HG03135 (cell line): ENCODE data around the gene SCNN1G.

Experiments used
- ATAC-seq: cut with Tn5 transposase; IDR thresholded peaks from one replicate; pipeline ENCODE4 v1.9.1; 2021; ENCODE audit warnings: mild to moderate bottlenecking, moderate library complexity; ENCODE audit not compliant: unreplicated experiment

Gene SCNN1G

DNA sequence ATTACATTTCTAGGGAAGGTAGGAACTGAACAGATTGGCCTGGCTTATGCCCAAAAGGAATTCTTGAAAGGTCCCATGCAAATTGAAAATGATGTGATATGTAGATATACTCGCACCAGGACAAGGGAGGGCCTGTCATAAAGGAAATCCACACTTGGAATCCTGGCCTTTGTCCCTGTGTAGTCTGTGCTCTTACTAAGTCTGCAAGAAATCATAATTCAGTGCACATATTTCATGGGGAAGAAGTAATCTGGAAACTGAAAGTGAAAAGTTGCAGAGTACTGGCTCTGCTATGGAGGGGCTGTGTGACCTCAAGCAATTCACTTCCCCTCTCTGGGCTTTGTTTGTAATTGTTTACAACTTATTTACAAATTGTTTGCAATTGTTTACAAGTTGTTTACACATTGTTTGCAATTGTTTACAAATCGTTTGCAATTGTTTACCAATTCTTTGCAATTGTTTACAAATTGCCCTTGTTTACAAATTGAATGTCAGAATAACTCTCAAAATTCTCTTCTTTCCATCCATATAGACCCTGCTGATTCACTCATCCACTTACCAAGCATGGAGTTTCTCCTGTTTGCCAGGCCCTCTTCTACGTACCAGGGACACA is 12.9 kb downstream of the SCNN1G start:
- no peak for ATAC-seq

DNA sequence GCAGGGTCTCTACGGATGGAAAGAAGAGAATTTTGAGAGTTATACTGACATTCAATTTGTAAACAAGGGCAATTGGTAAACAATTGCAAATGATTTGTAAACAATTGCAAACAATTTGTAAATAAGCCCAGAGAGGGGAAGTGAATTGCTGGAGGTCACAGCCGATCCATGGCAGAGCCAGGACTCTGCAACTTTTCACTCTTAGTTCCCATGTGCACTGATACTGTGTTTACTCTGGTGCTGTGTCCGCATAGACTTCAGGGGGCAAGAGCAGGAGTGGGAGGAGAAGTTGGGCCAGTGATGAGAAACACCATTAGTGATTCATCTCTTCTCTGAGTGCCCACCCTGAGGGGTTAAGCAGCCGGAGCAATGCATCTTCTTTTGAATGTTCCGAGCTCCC is 14.0 kb downstream of the SCNN1G start:
- no peak for ATAC-seq

DNA sequence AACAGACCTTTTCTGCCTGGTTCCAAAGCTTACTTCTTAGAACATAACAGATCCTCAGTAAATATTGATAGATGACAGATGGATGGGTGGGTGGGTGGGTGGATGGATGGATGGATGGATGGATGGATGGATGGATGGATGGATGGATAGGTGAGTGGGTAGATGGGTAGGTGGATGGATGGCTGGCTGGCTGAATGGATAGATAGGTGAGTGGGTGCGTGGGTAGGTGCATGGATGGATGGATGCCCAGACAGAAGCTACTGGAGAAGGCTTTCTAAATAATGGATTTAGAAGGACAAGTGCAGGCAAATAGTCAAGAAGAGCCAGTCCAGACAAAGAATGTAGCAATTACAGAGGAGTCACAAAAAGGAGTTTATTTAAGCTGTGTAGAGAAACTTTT is 19.6 kb downstream of the SCNN1G start:
- no peak for ATAC-seq

DNA sequence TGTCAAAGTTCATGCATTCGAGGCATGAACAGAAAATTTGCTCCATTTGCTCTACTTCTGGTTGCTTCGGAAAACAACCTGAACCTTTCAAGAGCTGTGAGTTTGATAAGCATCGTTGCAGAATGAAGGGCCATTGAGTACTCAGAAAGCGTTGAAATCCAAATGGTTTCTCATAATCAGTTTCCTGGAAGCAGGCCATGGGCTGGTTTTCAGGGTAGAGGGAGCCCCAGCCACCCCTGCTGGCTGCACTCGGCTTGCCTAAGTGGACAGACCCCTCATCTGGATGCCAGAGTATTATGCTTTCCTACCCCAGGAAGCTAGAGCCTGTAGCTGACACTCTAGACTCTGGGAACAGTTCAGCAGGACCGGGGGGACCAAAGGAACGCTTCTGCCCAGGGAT is 24.4 kb downstream of the SCNN1G start:
- no peak for ATAC-seq

DNA sequence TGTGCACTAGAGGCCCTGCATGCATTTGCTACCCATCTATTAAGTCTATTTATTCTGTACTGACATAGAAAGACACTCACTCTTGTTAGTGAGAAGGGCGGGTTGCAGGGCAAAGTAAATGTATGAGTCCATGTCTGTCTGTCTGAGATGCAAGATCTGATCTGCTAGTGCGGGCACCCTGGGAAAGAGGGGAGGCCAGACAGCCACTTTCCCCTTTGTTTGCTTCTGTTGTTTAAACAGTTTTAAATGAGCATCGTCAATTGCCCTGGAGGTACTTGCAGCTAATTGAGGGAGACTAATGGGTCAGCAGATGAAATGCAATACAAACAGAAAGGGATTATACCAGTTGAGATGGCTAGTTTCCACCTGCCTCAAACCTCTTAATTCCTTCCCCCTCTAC is 24.9 kb downstream of the SCNN1G start:
- ATAC-seq, result no peak

DNA sequence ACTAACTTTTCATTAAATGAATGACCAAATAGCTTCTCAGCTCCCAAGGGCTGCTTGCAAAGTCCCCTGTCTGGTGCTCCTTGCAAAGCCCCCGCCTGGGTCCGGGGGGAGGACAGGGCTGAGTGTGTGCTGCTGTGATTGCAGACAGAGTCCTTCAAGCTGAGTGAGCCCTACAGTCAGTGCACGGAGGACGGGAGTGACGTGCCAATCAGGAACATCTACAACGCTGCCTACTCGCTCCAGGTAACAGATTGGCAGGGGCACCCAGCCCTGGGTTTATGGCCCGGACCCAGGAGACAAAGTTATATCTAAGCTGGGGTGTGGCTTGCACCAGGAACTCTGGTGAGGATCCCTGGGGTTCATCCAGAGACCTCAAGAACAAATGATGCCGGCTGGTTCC is 27.1 kb downstream of the SCNN1G start:
- ATAC-seq, result no peak

DNA sequence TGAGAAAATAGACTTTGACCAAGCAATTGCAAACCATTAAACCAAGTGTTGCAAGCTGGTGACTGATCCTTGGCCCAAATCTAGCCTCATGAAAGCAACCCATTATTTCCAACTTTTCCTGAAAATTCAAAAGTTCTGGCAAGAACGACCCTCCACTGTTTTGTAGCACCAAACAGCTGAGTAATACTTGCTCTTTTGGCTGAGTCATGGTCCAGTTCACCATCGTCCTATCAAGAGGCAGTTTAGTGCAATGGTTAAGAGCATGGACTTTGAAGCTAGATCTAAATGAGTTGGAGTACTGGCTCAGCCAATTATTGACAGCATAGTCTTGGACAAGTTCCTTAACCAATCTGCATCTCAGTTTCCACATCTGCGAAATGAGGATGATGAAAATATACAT is 31.3 kb downstream of the SCNN1G start:
- ATAC-seq, result no peak

DNA sequence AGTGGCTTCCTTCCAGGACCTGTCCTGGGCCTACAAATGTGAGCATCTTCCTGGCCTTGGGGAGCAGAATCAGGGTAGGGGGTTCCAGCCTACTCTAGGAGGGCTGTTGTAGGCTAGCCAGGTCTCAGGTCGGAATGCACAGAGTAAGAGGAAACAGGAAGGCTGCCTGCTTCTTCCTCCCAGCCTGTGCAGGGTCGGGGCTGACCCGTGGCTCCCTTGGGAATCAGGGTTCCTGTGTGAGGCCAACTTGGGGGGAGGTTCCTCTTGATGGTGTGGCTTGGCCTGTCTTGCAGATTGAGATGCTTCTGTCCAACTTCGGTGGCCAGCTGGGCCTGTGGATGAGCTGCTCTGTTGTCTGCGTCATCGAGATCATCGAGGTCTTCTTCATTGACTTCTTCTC is 32.3 kb downstream of the SCNN1G start:
- no peak for ATAC-seq

DNA sequence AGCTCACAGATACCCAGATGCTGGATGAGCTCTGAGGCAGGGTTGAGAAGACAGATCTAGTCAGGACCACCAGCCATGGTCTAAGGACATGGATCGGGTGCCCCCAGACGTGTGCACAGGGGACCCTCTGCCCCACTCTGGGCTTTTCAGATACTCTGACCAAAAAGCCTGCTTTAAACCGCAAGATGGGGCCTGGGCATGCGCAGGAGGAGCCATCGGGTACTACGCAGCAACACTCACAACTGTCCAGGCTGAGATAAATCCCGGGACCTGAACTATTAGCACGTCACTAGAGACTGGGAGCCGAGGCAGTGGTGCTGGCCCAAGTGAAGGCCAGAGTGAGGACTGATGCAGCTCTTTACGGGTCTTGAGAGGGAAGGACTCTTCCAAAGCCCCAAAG is 32.9 kb downstream of the SCNN1G start:
- no peak for ATAC-seq

DNA sequence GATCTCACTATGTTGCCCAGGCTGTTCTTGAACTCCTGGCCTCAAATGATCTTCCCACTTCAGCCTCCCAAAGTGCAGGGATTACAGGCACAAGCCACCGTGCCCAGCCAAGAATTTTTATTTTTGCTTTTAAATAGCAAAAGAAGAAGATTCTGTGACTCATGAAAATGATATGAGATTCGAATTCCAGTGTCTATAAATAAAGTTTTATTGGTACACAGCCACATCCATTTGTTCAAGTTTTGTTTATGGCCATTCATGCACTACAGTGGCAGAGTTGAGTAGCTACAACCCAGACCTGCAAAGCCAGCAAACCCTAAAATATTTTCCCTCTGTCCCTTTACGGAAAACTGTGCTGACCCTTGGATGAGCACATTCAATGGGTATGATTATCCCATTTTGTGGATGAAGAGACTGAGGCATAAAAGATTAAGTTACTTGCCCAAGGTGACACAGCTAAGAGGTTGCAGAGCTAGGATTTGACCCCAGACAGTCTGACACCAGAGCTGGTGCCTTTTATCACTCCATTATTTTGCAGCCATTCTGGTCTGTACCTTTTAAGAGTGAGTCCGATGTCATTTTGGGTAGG is 34.2 kb downstream of the SCNN1G start:
- ATAC-seq, result no peak

DNA sequence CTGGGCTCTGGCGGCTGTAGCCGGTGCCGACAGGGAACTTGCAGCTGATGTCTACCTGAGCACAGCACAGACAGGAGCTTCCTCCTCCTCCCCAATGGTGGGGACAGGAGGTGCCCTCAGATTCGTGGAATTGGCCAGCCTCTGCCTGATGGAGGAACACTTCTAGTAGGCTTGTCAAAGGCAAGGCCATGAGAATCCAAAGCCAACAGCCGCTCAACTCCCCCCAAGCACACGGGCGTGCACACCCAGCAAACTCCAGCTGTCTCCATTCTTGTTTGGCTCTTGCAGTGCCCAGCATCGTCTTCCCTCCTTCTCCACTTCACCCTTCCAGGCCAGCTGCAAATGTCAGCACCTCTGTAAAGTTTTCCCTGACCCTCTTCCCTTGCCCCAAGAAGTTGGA is 35.1 kb downstream of the SCNN1G start:
- ATAC-seq, result no peak

DNA sequence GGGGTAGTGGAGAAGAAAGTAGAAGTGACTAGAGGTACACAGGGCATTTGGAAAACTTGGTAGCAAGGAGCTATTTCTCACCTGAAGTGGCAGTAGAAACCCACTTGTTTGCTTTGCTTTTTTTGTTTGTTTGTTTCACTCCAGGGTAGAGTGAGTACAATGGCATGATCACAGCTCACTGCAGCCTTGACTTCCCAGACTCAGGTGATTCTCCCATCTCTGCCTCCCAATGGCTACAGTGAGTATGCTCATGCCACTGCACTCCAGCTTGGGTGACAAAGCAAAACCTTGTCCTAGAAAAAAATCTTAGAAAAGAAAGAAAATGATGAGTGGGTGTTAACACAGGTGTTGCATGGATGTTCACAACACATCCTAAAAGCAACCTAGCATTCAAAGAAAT is 40.4 kb downstream of the SCNN1G start:
- ATAC-seq, result no peak

DNA sequence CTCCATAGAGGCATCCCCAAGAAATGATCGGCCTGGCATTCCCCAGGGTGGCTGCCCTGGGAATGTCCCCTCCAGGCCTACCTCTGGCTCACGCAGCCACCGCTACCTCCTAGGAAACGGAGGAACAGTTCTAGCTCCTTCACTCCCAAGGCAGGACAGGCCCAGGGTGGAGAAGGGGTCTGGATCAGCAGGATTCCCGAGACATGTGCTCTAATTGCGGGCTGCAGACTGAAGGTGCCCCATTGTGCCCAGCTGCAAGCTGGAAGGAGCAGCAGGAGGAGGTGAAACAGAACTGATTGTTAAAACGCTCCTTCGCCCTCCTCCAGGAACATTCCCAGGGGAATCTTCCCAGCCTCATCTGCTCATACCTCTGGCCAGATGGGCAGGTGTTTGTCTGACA is 40.8 kb downstream of the SCNN1G start:
- no peak for ATAC-seq

DNA sequence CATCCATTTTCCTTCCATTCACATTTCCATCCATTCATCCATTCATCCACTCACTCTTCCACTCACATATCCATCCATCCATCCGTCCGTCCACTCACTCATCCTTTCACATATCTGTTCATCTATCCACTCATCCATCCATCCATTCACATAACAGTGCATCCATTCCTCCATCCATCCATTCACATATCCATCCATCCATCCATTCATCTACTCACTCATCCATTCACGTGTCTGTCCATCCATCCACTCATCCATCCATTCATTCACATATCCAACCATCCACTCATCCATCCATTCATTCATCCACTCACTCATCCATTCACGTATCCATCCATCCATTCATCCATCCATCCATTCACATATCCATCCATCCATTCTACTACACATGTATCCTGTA is 42.6 kb downstream of the SCNN1G start:
- no peak for ATAC-seq

DNA sequence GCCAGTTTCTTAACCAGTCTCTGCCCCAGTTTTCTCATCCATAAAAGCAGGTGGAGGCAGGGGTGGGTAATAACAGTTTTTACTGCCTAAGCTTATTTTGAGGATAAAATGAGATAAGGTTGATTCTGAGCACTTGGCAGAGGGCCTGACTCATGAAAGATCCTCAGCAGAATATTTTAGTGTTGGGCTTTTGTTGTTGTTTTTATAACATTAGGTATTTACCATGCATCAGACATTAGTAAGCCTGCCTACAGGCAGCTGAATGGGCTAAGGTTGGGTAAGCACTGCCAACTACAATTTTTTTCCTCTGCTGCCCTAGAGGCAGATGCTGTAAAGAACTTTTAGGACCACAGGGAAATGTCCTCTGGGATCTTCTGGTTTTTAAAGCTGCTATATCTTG is 43.1 kb downstream of the SCNN1G start:
- no peak for ATAC-seq

DNA sequence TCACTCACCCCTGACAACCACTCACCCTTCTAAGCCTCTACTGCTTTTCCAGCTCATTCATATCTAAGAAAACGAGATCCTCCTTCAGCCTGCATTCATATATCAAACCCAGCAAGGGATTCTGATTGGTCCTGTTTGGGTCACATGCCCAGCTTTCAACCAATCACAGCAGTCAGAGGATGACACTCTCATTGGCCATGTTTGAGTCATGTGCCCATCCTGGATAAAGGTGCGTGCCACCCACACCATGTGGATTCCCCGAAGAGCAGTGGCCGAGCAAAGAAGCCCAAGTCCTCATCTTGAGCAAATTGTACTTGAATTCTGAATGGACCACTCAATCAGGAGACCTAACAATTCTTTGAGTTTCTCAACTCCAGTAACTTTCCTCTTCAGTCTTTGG is 45.0 kb downstream of the SCNN1G start:
- no peak for ATAC-seq

DNA sequence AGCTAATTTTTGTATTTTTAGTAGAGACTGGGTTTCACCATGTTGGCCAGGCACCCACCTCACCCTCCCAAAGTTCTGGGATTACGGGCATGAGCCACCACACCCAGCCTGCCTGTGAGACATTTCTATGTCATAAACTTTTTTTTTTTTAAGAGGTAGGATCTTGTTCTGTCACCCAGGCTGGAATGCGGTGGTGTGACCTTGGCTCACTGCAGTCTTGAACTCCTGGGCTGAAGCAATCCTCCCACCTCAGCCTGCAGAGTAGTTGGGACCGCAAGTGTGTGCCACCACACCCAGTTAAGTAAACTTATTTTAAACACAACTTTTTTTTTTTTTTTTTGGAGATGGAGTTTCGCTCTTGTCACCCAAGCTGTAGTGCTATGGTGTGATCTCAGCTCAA is 47.2 kb downstream of the SCNN1G start:
- no peak for ATAC-seq

DNA sequence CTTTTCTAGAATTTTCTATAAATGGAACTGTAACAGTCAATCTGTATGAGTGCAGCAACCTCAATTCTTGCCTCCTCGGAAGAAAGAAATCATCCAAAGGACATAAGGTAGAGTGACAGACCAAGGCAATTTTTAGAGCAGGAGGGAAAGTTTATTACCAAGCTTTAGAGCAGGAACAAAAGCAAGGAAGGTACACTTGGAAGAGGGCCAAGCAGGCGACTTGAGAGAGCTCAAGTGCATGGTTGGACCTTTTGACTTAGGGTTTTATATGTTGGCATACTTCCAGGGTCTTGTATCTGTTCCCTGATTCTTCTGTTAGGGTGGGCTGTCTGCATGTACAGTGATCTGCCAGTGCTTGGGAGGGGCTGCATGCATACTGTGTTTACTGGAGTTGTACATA is 50.3 kb downstream of the SCNN1G start:
- no peak for ATAC-seq

DNA sequence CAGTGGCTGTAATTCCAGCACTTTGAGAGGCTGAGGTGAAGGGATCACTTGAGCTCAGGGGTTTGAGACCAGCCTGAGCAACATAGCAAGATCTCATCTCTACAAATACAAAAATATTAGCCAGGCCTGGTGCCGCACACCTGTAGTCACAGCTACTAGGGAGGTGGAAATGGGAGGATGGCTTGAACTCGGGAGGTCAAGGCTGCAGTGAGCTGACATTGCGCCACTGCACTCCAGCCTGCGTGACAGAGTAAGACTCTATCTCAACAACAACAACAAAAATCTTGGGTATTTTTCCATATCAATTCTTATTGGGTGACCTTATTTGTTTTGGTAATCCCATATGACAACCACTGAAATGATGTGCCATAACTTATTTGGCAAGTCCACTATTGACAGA is 52.6 kb downstream of the SCNN1G start:
- ATAC-seq, result no peak

DNA sequence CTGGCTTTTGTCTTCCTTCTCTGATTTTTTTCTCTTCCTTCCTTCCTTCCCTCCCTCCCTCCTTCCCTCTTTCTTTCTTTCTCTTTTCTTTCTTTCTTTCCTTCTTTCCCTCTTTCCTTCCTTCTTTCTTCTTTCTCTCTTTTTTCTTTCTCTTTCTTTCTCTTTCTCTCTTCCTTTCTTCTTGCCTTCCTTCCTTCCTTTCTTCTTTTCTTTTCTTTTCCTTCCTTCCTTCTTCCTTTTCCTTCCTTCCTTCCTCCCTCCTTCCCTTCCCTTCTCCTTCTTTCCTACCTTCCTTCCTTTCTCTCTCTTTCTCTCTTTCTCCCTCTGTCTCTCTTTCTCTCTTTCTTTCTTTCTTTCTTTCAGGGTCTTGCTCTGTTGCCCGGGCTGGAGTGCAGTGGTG is 54.4 kb downstream of the SCNN1G start:
- no peak for ATAC-seq

DNA sequence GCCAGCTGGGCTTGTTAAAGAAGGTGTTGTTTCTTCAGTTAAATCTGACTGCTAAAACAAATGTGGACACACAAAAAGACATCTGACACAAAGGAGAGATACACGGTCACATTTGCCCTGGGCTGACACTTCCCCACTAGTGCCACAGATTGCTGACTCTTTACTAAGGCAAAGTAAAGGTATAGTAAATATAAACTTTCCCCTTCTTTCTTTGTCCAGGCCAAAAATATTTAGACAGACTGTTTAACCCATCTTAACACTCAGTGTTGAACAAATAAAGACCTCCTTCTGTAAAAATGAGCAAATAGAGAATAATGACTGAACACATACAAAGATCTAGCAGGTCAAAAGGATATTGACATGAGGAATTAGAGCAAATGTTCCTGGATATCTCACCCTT is 58.4 kb downstream of the SCNN1G start:
- ATAC-seq, result no peak

DNA sequence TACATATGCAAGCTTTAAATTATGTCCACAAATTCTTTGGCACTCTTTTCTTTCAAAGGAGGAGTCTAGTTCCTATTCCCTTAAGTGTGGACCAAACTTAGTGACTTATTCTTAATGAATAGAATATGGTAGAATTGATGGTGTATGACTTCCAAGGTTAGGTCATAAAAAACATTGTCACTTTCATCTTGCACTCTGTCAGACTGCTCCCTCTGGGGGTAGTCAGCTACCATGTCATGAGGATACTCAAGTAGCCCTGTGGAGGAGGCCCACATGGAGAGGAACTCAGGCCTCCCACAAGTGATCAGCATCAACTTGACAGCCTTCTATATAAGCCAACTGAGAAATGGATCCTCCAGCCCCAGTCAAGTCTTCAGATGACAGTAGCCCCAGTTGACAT is 61.6 kb downstream of the SCNN1G start:
- no peak for ATAC-seq

DNA sequence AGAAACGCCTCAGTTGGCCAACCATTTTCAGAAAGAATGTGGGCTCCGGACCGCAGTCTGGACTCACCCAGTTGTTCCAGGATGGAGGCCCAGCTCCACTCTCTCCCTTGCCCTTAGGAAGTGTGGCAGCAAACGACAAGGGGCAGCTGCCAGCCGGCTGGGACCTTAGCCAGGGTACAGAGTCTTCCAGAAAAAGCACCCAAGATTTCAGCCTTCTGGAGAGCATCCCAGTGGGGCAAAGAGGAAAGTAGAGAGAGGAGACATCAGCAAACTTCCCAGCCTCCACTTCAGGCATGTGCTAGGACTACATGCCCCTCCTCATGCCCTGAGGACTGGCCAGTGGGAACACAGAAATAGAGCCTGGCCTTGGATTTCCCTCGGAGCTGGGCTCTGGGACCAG is 62.7 kb downstream of the SCNN1G start:
- ATAC-seq, result no peak
